GM20431 (cell line): ENCODE results near the gene UGT1A5.

Experiments
- in situ Hi-C: fragments of 300-500 bp; cut with MseI, MboI; formaldehyde crosslinking; loops from one replicate; pipeline ENCODE4 v1.15.0; 2020; ENCODE audit warnings: low sequenced_read_pairs; ENCODE audit not compliant: unreplicated experiment

Gene UGT1A5

GRCh38 chr2:233802132-233802815, 89.6 kb downstream of the UGT1A5 start:
- in situ Hi-C loops = no loop called here

- in situ Hi-C loops = no loop called here
Observed at GRCh38 chr2:233803292-233803911, 90.7 kb downstream of the UGT1A5 start.

DNA sequence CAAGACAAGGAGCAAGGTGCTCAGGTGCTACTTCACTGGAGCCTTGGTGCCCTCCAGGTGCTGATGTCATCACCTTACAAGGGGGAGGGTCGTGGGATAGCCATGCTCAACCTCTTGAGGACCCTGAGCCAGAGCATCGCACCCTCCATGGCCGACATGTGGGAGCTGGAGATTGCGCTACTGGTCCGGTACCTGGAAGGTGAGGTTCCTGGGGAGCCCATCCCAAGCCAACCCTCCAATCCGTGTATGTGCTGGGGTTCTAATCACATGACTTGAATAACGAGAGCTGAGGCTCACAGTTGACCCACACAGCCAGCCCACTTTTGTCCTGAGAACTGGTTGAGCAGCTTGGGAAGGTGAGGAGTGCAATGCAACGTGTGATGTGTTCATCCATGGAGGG, 91.3 kb downstream of the UGT1A5 start:
- in situ Hi-C loops = no loop called here

DNA sequence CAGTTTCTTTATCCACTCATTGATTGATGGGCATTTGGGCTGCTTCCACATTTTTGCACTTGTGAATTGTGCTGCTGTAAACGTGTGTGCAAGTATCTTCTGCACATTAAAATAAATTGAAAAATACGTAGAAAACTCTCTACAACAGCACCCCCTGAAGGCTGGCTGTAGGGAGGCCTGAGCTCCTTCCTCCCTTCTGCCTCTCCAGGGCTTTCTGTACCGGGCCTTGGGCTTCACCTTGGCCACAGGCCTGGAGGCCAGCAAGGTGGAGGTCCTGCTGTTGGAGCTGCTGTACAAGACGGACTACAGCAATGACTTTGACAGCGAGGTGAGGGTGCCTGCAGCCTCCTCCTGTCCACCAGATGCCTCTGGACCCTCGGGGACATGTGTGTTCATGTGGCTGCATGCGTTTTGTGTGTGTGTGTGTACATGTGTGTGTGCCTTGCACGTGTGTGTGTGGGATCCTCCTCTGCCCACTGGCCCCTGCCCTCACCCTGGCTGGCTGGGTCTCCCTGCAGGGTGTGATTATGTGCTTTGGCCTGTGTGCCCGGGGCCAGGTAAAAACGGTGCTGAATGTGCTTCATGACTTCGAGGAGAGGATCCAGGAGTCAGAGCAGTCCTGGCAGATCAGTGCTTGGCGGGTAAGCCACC, 94.6 kb downstream of the UGT1A5 start:
- in situ Hi-C loops = no loop called here

- in situ Hi-C loops = no loop called here
Observed at GRCh38 chr2:233807966-233808935, 95.5 kb downstream of the UGT1A5 start.

- in situ Hi-C loops = no loop called here
Observed at GRCh38 chr2:233810385-233810784, 97.7 kb downstream of the UGT1A5 start.

GRCh38 chr2:233811087-233811486, 98.4 kb downstream of the UGT1A5 start:
- in situ Hi-C loops = no loop called here

DNA sequence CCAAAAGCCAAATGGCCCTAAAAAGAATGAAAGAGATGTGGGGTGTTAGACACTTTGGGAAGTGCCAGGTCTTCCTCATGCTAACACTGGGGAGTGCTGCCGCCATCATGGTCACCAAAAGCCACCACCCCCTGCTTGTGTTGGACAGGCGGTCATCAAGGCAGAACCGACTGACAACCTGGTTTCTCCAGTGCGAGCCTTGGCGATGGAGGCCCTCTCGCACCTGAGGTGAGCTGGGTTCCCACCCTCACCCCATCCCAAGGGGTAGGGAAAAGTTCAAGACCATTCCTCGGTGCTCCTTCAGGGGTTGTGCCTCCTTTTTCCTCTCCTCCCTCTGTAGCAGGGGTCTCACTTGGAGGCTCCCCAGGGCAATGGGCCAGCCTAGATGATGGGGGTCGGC, 99.0 kb downstream of the UGT1A5 start:
- in situ Hi-C loops = no loop called here

GRCh38 chr2:233813236-233814055, 100.7 kb downstream of the UGT1A5 start:
- in situ Hi-C loops = no loop called here

DNA sequence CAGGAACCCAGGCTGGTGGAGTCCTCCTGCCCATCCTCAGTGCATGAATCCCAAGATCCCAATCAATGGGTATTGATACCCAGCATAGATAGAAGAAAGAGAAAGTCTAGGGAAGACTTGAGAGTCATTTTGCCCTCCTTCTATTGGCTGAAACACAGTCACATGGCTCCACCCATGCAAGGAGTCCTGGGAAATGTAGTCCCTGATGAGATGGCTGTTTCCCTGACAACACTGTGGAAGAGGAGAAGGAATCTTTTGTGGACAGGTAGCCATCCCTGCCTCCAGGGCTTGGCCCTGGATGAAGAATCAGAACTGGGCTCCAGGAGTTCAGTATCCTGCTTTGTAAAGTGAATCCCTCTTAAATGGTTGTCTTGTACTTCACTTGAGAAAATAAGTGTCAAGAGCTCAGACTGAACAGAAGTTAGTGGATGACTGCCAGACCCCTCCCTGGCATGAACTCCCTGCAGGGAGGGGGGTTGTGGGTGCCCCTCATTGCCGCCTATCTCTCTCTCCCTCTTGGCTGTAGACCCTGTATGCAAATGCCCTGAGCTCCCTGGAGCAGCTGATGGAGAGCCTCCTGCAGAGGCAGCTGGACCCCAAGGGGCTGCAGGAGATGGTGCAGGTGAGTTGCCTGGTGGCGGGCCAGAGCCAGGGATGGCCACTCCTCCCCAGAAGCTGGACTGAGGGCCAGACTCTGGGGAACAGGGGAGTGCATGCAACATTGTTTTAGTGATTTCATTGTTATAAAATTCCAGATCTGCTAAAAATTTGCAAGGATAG, 101.5 kb downstream of the UGT1A5 start:
- in situ Hi-C loops = no loop called here

DNA sequence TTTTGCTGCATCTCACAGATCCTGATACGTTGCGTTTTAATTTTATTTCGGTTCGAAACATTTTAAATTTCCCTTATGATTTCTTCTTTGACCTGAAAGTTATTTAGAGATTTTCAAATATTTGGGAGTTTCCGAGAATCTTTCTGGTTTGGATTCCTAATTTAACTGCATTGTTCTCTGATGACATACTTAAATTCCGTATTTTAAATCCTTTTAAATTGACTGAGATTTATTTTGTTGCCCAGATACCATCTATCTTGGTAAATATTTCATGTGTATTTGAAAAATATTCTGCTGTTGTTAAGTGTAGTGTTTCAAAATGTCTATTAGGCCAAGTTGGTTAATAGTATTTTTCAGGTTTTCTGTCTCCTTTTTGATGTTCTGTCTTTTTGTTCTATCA, 103.2 kb downstream of the UGT1A5 start:
- in situ Hi-C loops = no loop called here

DNA sequence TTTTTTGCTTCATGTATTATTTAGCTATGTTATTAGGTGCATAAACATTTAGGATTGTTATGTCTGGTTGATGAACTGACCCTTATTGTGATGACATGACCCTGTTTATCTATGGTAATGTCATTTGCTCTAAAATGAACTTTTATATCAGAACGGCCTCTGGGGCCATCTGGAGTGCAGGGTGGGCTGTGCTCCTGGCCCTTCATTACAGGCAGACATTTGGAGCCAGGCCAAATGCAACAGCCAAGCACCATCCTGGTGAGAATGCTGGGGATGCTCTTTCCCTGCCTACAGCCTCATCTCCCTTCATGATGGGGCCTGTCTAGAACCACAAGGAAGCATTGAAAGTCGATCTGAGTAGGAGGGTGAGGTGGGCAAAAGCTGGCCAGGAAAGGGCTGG, 103.6 kb downstream of the UGT1A5 start:
- in situ Hi-C loops = no loop called here

DNA sequence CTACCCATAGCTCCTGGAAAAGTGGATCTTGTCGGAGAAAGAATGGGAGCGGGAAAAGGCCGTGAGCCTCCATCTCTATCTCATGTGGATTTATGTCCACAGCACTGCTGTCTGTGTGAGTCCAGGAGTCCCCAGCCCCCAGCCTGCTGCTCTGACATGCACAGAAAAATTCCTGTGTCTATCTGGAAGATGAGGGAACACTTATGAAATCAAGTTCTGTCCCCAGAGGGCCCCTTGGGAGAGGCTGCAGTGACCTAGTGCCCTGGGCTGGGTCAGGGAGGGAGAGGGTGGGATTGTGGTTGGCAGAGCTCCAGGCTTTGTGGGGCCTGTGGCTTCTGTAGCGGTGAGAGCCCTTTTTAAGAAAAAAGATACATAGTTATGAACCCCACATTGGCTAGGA, 104.1 kb downstream of the UGT1A5 start:
- in situ Hi-C loops = no loop called here

GRCh38 chr2:233817361-233817911, 104.7 kb downstream of the UGT1A5 start:
- in situ Hi-C loops = no loop called here

GRCh38 chr2:233817995-233818638, 105.4 kb downstream of the UGT1A5 start:
- in situ Hi-C loops = no loop called here

DNA sequence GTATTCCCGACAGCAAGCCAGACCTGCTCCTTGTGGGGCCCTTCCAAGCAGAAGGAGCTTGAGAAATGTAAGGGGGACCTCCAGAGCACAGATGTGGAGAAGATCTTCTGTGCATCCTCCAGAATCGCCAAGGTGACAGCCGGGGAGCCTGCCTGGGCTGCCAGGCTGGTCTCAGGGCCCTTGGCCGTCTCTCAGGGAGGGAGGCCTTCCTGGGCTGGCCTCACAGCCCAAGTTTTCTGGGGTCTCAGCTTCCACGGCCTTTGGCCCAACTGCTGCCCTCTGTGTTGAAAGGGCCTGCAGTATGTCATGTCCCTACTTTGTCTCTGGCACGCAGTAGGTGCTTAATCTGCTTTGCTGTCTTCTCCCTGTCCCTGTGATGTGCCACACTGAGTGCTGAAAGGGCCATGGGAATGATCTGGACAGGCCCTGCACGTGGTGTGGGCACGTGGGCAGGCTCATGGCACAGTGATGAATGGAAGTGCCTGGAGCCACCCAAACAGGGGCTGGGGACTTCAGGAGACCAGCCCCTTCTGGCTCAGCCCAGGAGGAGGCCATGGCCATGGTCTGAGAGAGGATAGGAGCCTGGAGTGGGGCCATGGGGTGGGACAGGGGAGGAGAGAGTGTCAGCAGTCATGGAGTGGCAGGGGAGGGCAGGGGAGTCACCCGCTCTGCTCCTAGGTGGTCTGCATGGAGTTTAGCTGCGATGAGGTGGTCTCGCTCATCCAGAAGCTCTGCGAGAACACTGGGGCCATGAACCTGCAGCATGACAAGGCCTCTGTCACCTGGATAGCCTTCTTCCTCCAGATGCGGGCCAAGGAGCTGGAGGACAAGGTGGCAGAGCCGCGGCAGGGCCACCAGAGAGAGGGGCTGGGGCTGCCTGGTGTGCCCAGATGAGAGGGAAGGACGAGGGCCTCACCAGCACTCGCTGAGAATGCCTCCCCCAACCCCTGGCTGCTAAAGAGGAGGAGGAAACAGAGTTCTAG, 106.2 kb downstream of the UGT1A5 start:
- in situ Hi-C loops = no loop called here
